ENCODE results near the gene STMP1.

- TF ChIP-seq CTCF (IDR thresholded peaks at IDR 0.05) (no peak), POLR2AphosphoS5 (IDR thresholded peaks at IDR 0.05; ENCODE audit: insufficient read depth in 1 of 2, low read depth in 1 of 2) (no peak), POLR2A (IDR thresholded peaks at IDR 0.05) (no peak)
These were observed 46.2 kb upstream of the STMP1 start for GRCh38 chr7:135616136-135616535.

All from vagina (tissue), 2 donors.